Head of caudate nucleus (tissue), 42 donors: ENCODE measurements around the gene LAMC1.

Source experiments
- DNase-seq, 42 donors: peaks; one replicate each; pipeline versions ENCODE4 v3.0.0 to v3.0.0-alpha.2; 2020 to 2021; ENCODE audit warnings: mixed read lengths in 7 of 42
- intact Hi-C: fragments of 100-400 bp; cut with DNase I; formaldehyde crosslinking; loops from one replicate; pipeline ENCODE4 v1.15.0; 2022

LAMC1 gene

GRCh38 chr1:183012301-183012994 lies 10.8 kb upstream of the LAMC1 start:
- DNase-seq: no peak
- intact Hi-C loops: no loop called here

GRCh38 chr1:183019139-183019740 lies 4.0 kb upstream of the LAMC1 start:
- DNase-seq: no peak
- intact Hi-C loops: no loop called here

GRCh38 chr1:183019860-183020259 lies 3.4 kb upstream of the LAMC1 start:
- intact Hi-C loops: no loop called here
- no peak for DNase-seq

- intact Hi-C loops: no loop called here
These were observed 1.6 kb upstream of the LAMC1 start for GRCh38 chr1:183021405-183022201.

GRCh38 chr1:183022202-183023145 lies 746 bp upstream of the LAMC1 start:
- DNase-seq: peak; percentile 27 to 92 (median 72)
- intact Hi-C loops: no loop called here

More at GRCh38 chr1:183021405-183022201, 1.6 kb upstream of the LAMC1 start:
- DNase-seq: no peak

- intact Hi-C loops: no loop called here
- peak in 40 of 42 donors; percentile 7 to 69 (median 34) for DNase-seq
These were observed 539 bp downstream of the LAMC1 start for GRCh38 chr1:183023601-183024316.

GRCh38 chr1:183024317-183025009 lies 1.2 kb downstream of the LAMC1 start:
- DNase-seq: no peak
- intact Hi-C loops: no loop called here

GRCh38 chr1:183025010-183025337 lies 1.8 kb downstream of the LAMC1 start:
- no peak for DNase-seq
- intact Hi-C loops: no loop called here

GRCh38 chr1:183025782-183026774 lies 2.9 kb downstream of the LAMC1 start:
- intact Hi-C loops: no loop called here

GRCh38 chr1:183027031-183027430 lies 3.8 kb downstream of the LAMC1 start:
- DNase-seq: no peak
- intact Hi-C loops: no loop called here

More at GRCh38 chr1:183025782-183026774, 2.9 kb downstream of the LAMC1 start:
- DNase-seq: no peak

- intact Hi-C loops: no loop called here
- no peak for DNase-seq
These were observed 4.6 kb downstream of the LAMC1 start for GRCh38 chr1:183027791-183028190.

GRCh38 chr1:183029591-183030000 lies 6.4 kb downstream of the LAMC1 start:
- intact Hi-C loops: no loop called here
- no peak for DNase-seq

GRCh38 chr1:183030053-183030452 lies 6.8 kb downstream of the LAMC1 start:
- DNase-seq: no peak
- intact Hi-C loops: no loop called here

GRCh38 chr1:183032122-183032921 lies 9.1 kb downstream of the LAMC1 start:
- intact Hi-C loops: no loop called here
- no peak for DNase-seq

- intact Hi-C loops: no loop called here
- no peak for DNase-seq
These were observed 10.0 kb downstream of the LAMC1 start for GRCh38 chr1:183033205-183033604.

- no peak for DNase-seq
- intact Hi-C loops: no loop called here
These were observed 11.5 kb downstream of the LAMC1 start for GRCh38 chr1:183034682-183035081.
